Psoas muscle (tissue), 8 donors: ENCODE measurements around the gene ADGRL1. TPM values are rescaled to one million over a fixed set of nuclear protein-coding genes. Genes with fewer than 3 reads are reported as not detected.

Experiments used
- ATAC-seq, 4 donors: fragments of 200-7000 bp; cut with Tn5 transposase; one replicate each; pipeline ENCODE4 v1.9.1; 2020; ENCODE audit warnings: moderate library complexity in 3 of 4, mild to moderate bottlenecking in 2 of 4
- DNase-seq, 2 donors: peaks; one replicate each; pipeline ENCODE4 v3.0.0-alpha.2; 2020
- H3K27ac ChIP-seq: fragments of 200-600 bp; one replicate; pipeline ENCODE4 v1.8.0; 2022
- H3K27me3 ChIP-seq, 3 donors: fragments of 200-600 bp in 1 of 3; one replicate each; pipeline versions ENCODE4 v1.6.1 to v1.8.0; 2013 to 2022; ENCODE audit warnings: low read length in 2 of 3, mild to moderate bottlenecking in 2 of 3, moderate library complexity in 1 of 3; ENCODE audit not compliant: insufficient read depth in 3 of 3
- H3K36me3 ChIP-seq, 2 donors: fragments of 200-600 bp in 1 of 2; one replicate each; pipeline versions ENCODE4 v1.6.1 to v1.8.0; 2013 to 2022; ENCODE audit warnings: low read depth in 1 of 2, mild to moderate bottlenecking in 1 of 2, moderate library complexity in 1 of 2; ENCODE audit not compliant: insufficient read depth in 1 of 2
- H3K4me1 ChIP-seq: fragments of 200-600 bp; one replicate; pipeline ENCODE4 v1.8.0; 2022
- H3K4me3 ChIP-seq: fragments of 200-600 bp; one replicate; pipeline ENCODE4 v1.8.0; 2022; ENCODE audit warnings: mild to moderate bottlenecking
- H3K9me3 ChIP-seq: fragments of 200-600 bp; one replicate; pipeline ENCODE4 v1.8.0; 2022
- WGBS, 3 donors: extraction: QIAGEN DNeasy Blood & Tissue Kit; methylation state at CpG; one replicate each; pipeline versions ENCODE4 v1.1.6 to v1.1.7; 2013; 5-methylcytosine and 5-hydroxymethylcytosine counted together
- intact Hi-C, 2 donors: fragments of 100-400 bp; cut with DNase I; formaldehyde crosslinking; loops; one replicate each; pipeline versions ENCODE4 v1.11.0 to v1.14.2; 2022
- polyA plus RNA-seq, 3 donors: library from polyadenylated mRNA; stranded (reverse); fragments of 200-250 nt; gene quantifications; one replicate each; pipeline ENCODE4 v1.2.3, GENCODE V29; 2013
- total RNA-seq, 4 donors: library from RNA; stranded (reverse); fragmentation: NEBNext Ultra II Directional in 2 of 4; extraction: Animal tissue kit (Norgen Biotek cat#: 25700) in 2 of 4; gene quantifications; one replicate each; pipeline versions ENCODE4 v1.2.1 to v1.2.4, GENCODE V29; 2021 to 2023
- TF ChIP-seq, protein P1 (sequence below): fragments of 200-600 bp; IDR thresholded peaks from one replicate; pipeline ENCODE4 v1.8.0; 2022; ENCODE audit warnings: antibody characterized with exemption
- donor health status: healthy with polysubstance abuse.
- donor health status: DM: no; HTN: no; CAD: no; lungs with moderate emphysema.
- donor health status: Bipolar disorder and iron deficiency.
- donor health status: healthy.
- donor health status: DM: yes; HTN: yes; CAD: no.
- donor health status: DM: no; HTN: no; CAD: no.
- donor health status: DM: no; HTN: no; CAD: no.
- donor health status: DM: yes; HTN: yes; CAD: no.

ADGRL1 gene
- total and polyA plus RNA-seq, 7 donors: 0.38 to 2.6 (median 1.7) TPM

DNA sequence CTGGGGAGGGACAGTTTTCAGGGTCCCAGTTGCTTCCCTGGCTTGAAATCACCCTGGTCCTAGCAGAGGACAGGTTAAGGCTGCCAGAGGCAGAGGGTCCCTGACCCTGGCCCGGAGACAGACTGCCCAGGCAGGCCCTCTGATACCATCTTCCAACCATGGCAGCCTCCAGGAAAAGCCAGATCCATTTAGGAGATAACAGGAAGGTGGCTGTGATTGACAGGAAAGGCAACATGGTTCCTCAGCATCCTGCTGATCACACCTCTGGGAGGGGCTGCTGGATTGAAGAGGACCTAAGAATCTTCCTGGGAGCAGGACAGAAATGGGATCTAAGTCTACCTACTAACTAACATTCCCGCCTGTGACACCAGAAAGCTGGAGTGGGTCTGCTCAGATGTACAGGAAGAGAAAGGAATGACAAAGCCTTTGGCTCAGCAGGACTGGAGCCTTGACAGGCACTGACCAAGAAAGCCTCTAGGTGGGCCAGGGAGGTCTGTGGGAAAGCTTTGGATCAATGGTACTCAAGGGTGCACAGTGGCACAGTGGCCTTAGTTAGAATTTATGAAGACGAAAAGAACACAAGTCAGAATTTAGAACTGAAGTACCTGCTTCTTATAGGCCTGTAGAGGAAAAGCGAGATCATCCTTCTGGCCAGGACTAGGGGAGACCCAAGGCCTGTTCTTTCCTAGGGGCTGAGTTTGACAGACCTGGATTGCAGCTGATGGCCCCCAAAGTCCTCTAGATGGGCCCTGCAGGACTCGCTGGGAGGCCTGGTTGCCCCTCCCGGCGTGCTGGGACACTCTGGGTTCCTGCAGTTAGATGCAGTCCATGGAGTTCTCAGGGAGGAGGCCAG lies 86.1 kb downstream of the ADGRL1 start:
- TF ChIP-seq, protein P1, sequence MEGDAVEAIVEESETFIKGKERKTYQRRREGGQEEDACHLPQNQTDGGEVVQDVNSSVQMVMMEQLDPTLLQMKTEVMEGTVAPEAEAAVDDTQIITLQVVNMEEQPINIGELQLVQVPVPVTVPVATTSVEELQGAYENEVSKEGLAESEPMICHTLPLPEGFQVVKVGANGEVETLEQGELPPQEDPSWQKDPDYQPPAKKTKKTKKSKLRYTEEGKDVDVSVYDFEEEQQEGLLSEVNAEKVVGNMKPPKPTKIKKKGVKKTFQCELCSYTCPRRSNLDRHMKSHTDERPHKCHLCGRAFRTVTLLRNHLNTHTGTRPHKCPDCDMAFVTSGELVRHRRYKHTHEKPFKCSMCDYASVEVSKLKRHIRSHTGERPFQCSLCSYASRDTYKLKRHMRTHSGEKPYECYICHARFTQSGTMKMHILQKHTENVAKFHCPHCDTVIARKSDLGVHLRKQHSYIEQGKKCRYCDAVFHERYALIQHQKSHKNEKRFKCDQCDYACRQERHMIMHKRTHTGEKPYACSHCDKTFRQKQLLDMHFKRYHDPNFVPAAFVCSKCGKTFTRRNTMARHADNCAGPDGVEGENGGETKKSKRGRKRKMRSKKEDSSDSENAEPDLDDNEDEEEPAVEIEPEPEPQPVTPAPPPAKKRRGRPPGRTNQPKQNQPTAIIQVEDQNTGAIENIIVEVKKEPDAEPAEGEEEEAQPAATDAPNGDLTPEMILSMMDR: no peak
- Histone ChIP-seq H3K4me1 (peaks cover 39% of the 10 kb centered on the region), H3K9me3 (no peaks in the 10 kb centered on the region), H3K36me3 (no peaks in the 10 kb centered on the region), H3K27ac (peak overlapping the region; percentile 100), H3K27me3 (no peaks in the 10 kb centered on the region), H3K4me3 (peak overlapping the region; percentile 76)
- intact Hi-C loops: loop anchor here in 1 of 2 donors (5.0 kb wide), 1 partner anchor 38 kb away; no protein-coding TSS in a partner anchor
- ATAC-seq (no peak), DNase-seq (no peak)
- WGBS, 3 donors: 84 to 93% (median 87%) methylated on average over 7 of the region's 7 CpGs

DNA sequence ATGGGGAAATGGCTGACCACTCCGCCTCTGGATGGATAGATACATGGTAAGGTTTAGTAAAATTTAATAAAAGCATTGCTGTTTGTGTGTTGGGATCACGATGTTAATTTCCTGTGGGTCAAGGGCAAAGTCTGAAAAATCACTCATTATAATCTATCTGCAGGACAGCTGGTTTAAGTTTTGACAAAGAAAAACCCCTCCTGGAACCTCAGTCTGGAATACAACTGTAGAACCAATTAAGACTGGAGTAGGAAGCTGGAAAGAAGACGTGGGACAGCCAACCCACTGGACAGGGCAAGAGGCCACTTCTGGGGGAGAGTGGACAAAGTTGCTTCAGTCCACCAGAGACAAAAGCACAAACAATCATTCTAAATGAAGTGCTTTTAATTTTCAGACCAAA lies 86.8 kb downstream of the ADGRL1 start:
- 15 to 24% (median 18%) methylated on average over 3 of the region's 3 CpGs for whole genome bisulfite sequencing, 3 donors
- H3K4me1 ChIP-seq: peaks cover 46% of the 10 kb centered on the region
- DNase-seq: no peak
- no peaks in the 10 kb centered on the region for H3K27me3 ChIP-seq
- H3K36me3 ChIP-seq: no peaks in the 10 kb centered on the region
- intact Hi-C loops: loop anchor here in 1 of 2 donors (5.0 kb wide), 1 partner anchor 37 kb away; no protein-coding TSS in a partner anchor
- ATAC-seq: no peak
- peak overlapping the region; percentile 76 for H3K4me3 ChIP-seq
- peak overlapping the region; percentile 100 for H3K27ac ChIP-seq
- TF ChIP-seq, protein P1: no peak
- no peaks in the 10 kb centered on the region for H3K9me3 ChIP-seq

DNA sequence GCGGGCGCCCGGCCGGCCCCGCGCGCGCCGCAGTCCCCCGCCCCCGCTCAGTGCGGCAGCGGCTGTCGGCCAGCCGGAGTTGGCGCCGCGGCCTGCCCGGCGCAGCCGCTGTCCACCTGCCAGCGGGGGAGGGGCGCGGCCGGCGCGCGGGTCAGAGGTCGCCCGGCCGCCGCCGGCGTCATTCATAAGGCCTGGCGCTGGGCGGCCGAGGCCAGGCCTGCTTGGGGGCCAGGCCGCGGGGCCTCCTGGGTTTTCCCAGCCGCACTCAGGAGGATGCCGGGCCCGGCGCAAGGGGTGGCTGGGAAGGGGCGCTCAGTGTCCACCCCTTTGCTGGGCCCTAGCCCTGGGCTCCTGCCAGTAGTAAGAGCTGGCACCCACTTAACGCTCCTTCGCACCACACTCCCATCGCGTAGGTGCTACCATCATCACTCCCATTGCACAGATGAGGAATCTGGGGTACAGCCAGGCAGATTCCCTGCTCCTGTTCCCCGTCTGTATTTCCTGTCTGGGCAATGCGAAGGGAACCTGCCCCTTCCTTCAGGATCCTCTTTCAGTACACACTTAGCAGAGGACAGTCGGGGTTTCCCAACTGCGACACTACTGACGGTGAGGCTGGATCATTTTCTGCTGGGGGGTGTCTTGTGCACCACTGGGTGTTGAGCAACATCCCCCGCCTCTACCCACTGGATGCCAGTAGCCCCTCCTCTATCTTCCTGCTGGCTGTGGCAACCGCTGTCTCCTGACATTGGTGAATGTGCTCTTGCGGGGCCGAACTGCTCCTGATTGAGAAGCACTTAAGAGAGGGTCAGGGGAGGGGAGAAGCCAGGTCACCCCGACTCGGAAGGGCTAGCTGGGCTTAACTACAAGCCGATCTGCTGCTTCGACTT lies 87.6 kb downstream of the ADGRL1 start:
- Histone ChIP-seq H3K4me1 (peaks cover 52% of the 10 kb centered on the region), H3K4me3 (peak overlapping the region; percentile 76), H3K27me3 (no peaks in the 10 kb centered on the region), H3K36me3 (no peaks in the 10 kb centered on the region), H3K9me3 (no peaks in the 10 kb centered on the region), H3K27ac (peak overlapping the region; percentile 100)
- intact Hi-C loops: loop anchor here in 1 of 2 donors (5.0 kb wide), 1 partner anchor 36 kb away; no protein-coding TSS in a partner anchor
- TF ChIP-seq, protein P1: no peak
- 1 to 2% (median 1%) methylated on average over 23 to 60 of the region's 61 CpGs for WGBS, 3 donors
- ATAC-seq (peak; percentile 66 to 74 (median 72)), DNase-seq (peak; percentile 93 to 94)

DNA sequence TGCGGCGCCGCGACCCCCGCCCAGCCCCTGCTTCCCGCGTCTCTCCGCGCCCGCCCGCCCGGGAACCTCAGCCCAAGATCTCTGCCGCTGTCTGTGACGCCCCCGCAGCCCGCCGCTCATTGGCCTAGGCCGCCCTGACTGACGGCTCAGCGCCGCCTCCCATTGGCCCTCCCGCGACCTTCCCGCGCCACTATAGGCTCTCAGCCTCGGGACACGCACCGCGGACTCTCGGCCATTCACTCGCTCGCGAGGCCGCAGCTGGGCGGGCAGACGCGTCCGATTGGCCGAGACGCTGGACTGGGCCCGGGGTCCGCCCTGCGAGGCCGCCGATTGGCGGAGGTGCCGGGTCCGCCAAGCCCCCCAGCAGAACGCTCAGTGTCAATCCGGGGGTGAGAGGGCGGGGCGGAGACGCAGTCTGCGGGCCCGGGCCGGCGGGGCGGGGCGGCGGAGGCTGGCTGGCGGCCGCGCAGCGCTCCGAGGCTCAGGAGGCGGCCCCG lies 88.3 kb downstream of the ADGRL1 start, which contains the start of gene PRKACA:
Gene PRKACA, minus strand, starts transcription at position 95 of the 497 bp plus-strand sequence. CDS start 215 bp downstream, outside the sequence.
- DNase-seq: peak; percentile 100
- 0 to 1% (median 0%) methylated on average over 34 to 67 of the region's 67 CpGs for WGBS, 3 donors
- Histone ChIP-seq H3K27ac (peak within 1 kb of the TSS; percentile 100), H3K4me3 (peak within 1 kb of the TSS; percentile 90), H3K9me3 (no peaks in the 10 kb centered on the region), H3K4me1 (peaks cover 59% of the 10 kb centered on the region), H3K27me3 (no peaks in the 10 kb centered on the region), H3K36me3 (no peaks in the 10 kb centered on the region)
- peak; percentile 72 to 86 (median 78) for ATAC-seq
- intact Hi-C loops: loop anchor here in 1 of 2 donors (5.0 kb wide), 1 partner anchor 35 kb away; no protein-coding TSS in a partner anchor
- TF ChIP-seq, protein P1: no peak
